K562 (cell line): ENCODE measurements around the gene SPAG4. TPM values are rescaled to one million over a fixed set of nuclear protein-coding genes. Genes with fewer than 3 reads are reported as not detected.

Experiments
- ATAC-seq: fragments of 200-7000 bp; cut with Tn5 transposase; 3 replicates; pipeline ENCODE4 v1.9.1; 2020; ENCODE audit warnings: moderate library complexity
- BruUV-seq: library from RNA; stranded (reverse); fragments of 400-500 nt; replicated peaks from 2 replicates; lab custom pipeline; 2021; lab: Mats Ljungman, UMichigan
- CTCF ChIA-PET: fragments of 300-600 bp; formaldehyde crosslinking; extraction: SDS; loops from one replicate; lab custom pipeline; 2021; ENCODE audit warnings: low intra/inter-chr PET ratio; lab: Yijun Ruan, JAX
- POLR2A ChIA-PET: fragments of 300-600, 350-650 bp; sonication (Branson Sonifier 250); formaldehyde crosslinking; extraction: SDS; loops from one replicate; lab custom pipeline; 2021; ENCODE audit warnings: antibody characterized with exemption, inconsistent platforms; lab: Yijun Ruan, JAX
- DNase-seq, 4 experiments: peaks; one replicate each; pipeline versions ENCODE4 v3.0.0 to v3.0.0-alpha.2; 2011 to 2018; ENCODE audit warnings: low spot score in 3 of 4, mixed read lengths in 3 of 4; ENCODE audit errors: extremely low read depth in 1 of 4
- FAIRE-seq: peaks from 2 replicates; lab custom pipeline; 2011; peaks lifted over from hg19 to GRCh38; lab: Jason Lieb, UNC
- H2AFZ ChIP-seq: 2 replicates; pipeline ENCODE4 v1.6.0; 2011; ENCODE audit warnings: low read depth, low read length, control low read depth, inconsistent platforms
- H3K27ac ChIP-seq: fragments of 200-600 bp; 3 replicates; pipeline ENCODE4 v1.8.0; 2011; ENCODE audit warnings: low read depth, mild to moderate bottlenecking, control low read depth, inconsistent platforms, low read length, moderate library complexity, mixed read lengths; ENCODE audit errors: extremely low read depth
- H3K27me3 ChIP-seq, 2 experiments: fragments of 300-600 bp in 1 of 2; 2 replicates in 1 of 2; 3 replicates in 1 of 2; pipeline versions ENCODE4 v1.6.0 to v1.8.0; 2011; ENCODE audit warnings: inconsistent platforms in 2 of 2, low read length in 2 of 2, mild to moderate bottlenecking in 1 of 2, mixed read lengths in 1 of 2, moderate library complexity in 1 of 2; ENCODE audit not compliant: control insufficient read depth in 2 of 2, insufficient read depth in 2 of 2
- H3K36me3 ChIP-seq: fragments of 300-600 bp; 3 replicates; pipeline ENCODE4 v1.8.0; 2011; ENCODE audit warnings: mild to moderate bottlenecking, low read length, inconsistent platforms; ENCODE audit not compliant: control insufficient read depth, insufficient read depth
- H3K4me1 ChIP-seq, 2 experiments: fragments of 200-600 bp in 1 of 2; replicated peaks in 1 of 2; 2 replicates in 1 of 2; 3 replicates in 1 of 2; pipeline versions ENCODE4 v1.5.1 to v1.8.0; 2011; ENCODE audit warnings: inconsistent platforms in 2 of 2, low read length in 2 of 2, mild to moderate bottlenecking in 1 of 2, mixed read lengths in 1 of 2, moderate library complexity in 1 of 2; ENCODE audit not compliant: control insufficient read depth in 2 of 2, insufficient read depth in 2 of 2
- H3K4me2 ChIP-seq: 2 replicates; pipeline ENCODE4 v1.6.1; 2011; ENCODE audit warnings: low read length, control low read depth, inconsistent platforms, mixed read lengths; ENCODE audit not compliant: insufficient read depth
- H3K4me3 ChIP-seq: fragments of 200-600 bp; sonication (generic), shearing (Covaris generic); 2 replicates; pipeline ENCODE4 v1.5.1; 2016; ENCODE audit warnings: control low read depth, inconsistent platforms
- H3K79me2 ChIP-seq: fragments of 200-600 bp; 3 replicates; pipeline ENCODE4 v1.8.0; 2011; ENCODE audit warnings: low read length, inconsistent platforms; ENCODE audit not compliant: control insufficient read depth, insufficient read depth
- H3K9ac ChIP-seq, 2 experiments: 2 replicates each; pipeline versions ENCODE4 v1.6.0 to v1.6.1; 2011; ENCODE audit warnings: low read depth in 2 of 2, low read length in 2 of 2, control low read depth in 1 of 2, inconsistent platforms in 1 of 2, mild to moderate bottlenecking in 1 of 2, mixed read lengths in 1 of 2; ENCODE audit not compliant: insufficient read depth in 1 of 2
- H3K9me1 ChIP-seq: one replicate; pipeline ENCODE4 v1.6.0; 2011; ENCODE audit warnings: inconsistent platforms, mild to moderate bottlenecking, low read length, moderate library complexity; ENCODE audit not compliant: control insufficient read depth, insufficient read depth
- H3K9me3 ChIP-seq: replicated peaks from 2 replicates; pipeline ENCODE4 v1.5.1; 2011; ENCODE audit warnings: low read depth, low read length, inconsistent platforms; ENCODE audit not compliant: control insufficient read depth, insufficient read depth
- H4K20me1 ChIP-seq: replicated peaks from 2 replicates; pipeline ENCODE4 v1.6.1; 2011; ENCODE audit warnings: low read length, inconsistent platforms, mixed read lengths; ENCODE audit not compliant: control insufficient read depth, insufficient read depth
- BCOR ChIP-seq: fragments of 450-650 bp; IDR thresholded peaks from 2 replicates; pipeline ENCODE4 v1.6.1; 2016
- CEBPG ChIP-seq, 3 experiments: fragments of 200-800 bp in 1 of 3; sonication (Bioruptor generic) in 1 of 3; sonication (generic) in 1 of 3; formaldehyde crosslinking in 1 of 3; IDR thresholded peaks in 2 of 3; conservative IDR thresholded peaks in 1 of 3; 2 replicates each; pipeline versions ENCODE4 v1.6.1 to v1.8.0; 2016 to 2022; ENCODE audit warnings: missing compliant biosample characterization in 2 of 3, missing genetic modification characterization in 2 of 3, mild to moderate bottlenecking in 1 of 3, missing genetic modification reagents in 1 of 3
- HCFC1 ChIP-seq: IDR thresholded peaks from 2 replicates; pipeline ENCODE4 v1.6.1; 2012; ENCODE audit warnings: low read depth, low read length, improper control_type of control experiment
- SIN3B ChIP-seq: fragments of 450-650 bp; IDR thresholded peaks from 2 replicates; pipeline ENCODE4 v1.6.1; 2017; ENCODE audit warnings: low read depth, mild to moderate bottlenecking, moderate library complexity
- SIRT6 ChIP-seq: IDR thresholded peaks from one replicate; pipeline ENCODE4 v1.6.1; 2012; ENCODE audit warnings: low read depth, mild to moderate bottlenecking, control low read depth, inconsistent platforms, low read length, moderate library complexity
- SRSF9 ChIP-seq: fragments of 200-400 bp; formaldehyde crosslinking; IDR thresholded peaks from 2 replicates; pipeline ENCODE4 v1.6.1; 2017; ENCODE audit warnings: low read depth, low read length, borderline replicate concordance
- ZBTB2 ChIP-seq: fragments of 450-650 bp; IDR thresholded peaks from 2 replicates; pipeline ENCODE4 v1.6.1; 2016; ENCODE audit warnings: antibody characterized with exemption
- ZNF146 ChIP-seq: IDR thresholded peaks from one replicate; pipeline ENCODE4 v1.6.1; 2018; ENCODE audit warnings: missing compliant biosample characterization; ENCODE audit not compliant: unreplicated experiment
- ZNF431 ChIP-seq: sonication (generic); formaldehyde crosslinking; IDR thresholded peaks from 2 replicates; pipeline ENCODE4 v1.8.0; 2022; ENCODE audit warnings: mild to moderate bottlenecking, missing genetic modification reagents
- ZNF639 ChIP-seq, 2 experiments: fragments of 200-800 bp in 1 of 2; sonication (Bioruptor generic) in 1 of 2; sonication (generic) in 1 of 2; formaldehyde crosslinking in 1 of 2; IDR thresholded peaks in 1 of 2; conservative IDR thresholded peaks in 1 of 2; 2 replicates each; pipeline versions ENCODE4 v1.5.0 to v1.6.1; 2016 to 2020; ENCODE audit warnings: missing compliant biosample characterization in 1 of 2, missing genetic modification characterization in 1 of 2, missing genetic modification reagents in 1 of 2
- WGBS: fragments of 100-300 bp; shearing (Covaris generic); methylation state at CpG from one replicate; pipeline ENCODE4 v1.1.6; 2016; ENCODE audit warnings: low coverage, mixed read lengths; ENCODE audit not compliant: insufficient coverage; ENCODE audit errors: missing lambda C conversion rate; 5-methylcytosine and 5-hydroxymethylcytosine counted together
- in situ Hi-C: fragments of 300-500 bp; cut with MboI; formaldehyde crosslinking; loops from 4 replicates; pipeline ENCODE4 v1.15.0; 2018; ENCODE audit warnings: inconsistent platforms, mixed read lengths
- intact Hi-C: fragments of 100-400 bp; cut with micrococcal nuclease; formaldehyde crosslinking; loops from 2 replicates; pipeline ENCODE4 v1.14.2; 2022
- polyA plus RNA-seq, 8 experiments: library from polyadenylated mRNA; depleted of rRNA in 4 of 8; stranded (reverse) in 5 of 8; unstranded in 3 of 8; fragments of >200 nt; fragmentation: Nextera tagmentation in 2 of 8; fragmentation: Illumina TruSeq in 1 of 8; extraction: Ambion mirVana in 2 of 8; extraction: Trizol in 1 of 8; gene quantifications; 2 replicates each; pipeline versions ENCODE4 v1.2.1 to v1.2.3, GENCODE V29; 2011 to 2014; ENCODE audit warnings: inconsistent platforms in 1 of 8, missing spikeins in 1 of 8
- total RNA-seq, 7 experiments: library from RNA; depleted of rRNA in 6 of 7; stranded (reverse); fragments of >200 nt in 6 of 7; fragmentation: Illumina TruSeq in 2 of 7; extraction: Trizol in 2 of 7; gene quantifications; 2 replicates each; pipeline versions ENCODE4 v1.2.1 to v1.2.3, GENCODE V29; 2011 to 2021; ENCODE audit warnings: low replicate concordance in 1 of 7
- TF ChIP-seq, protein P1 (sequence below): IDR thresholded peaks from 3 replicates; pipeline ENCODE4 v1.6.1; 2011; ENCODE audit warnings: borderline replicate concordance, mild to moderate bottlenecking, moderate library complexity; ENCODE audit not compliant: insufficient read length; ENCODE audit errors: extremely low read depth
- TF ChIP-seq, protein P2 (sequence below): fragments of 450-650 bp; IDR thresholded peaks from 2 replicates; pipeline ENCODE4 v1.6.1; 2016; ENCODE audit warnings: low read depth, mild to moderate bottlenecking, moderate library complexity
- TF ChIP-seq, protein P3 (sequence below): sonication (generic); formaldehyde crosslinking; IDR thresholded peaks from 2 replicates; pipeline ENCODE4 v1.8.0; 2023; ENCODE audit warnings: mild to moderate bottlenecking, missing genetic modification reagents

Gene SPAG4
- total and polyA plus RNA-seq, 9 of the 15 experiments (the other 6 are each of a cell fraction or from before 2014, with no cell fraction given), result 1.6 to 11.4 (median 4.6) TPM

DNA sequence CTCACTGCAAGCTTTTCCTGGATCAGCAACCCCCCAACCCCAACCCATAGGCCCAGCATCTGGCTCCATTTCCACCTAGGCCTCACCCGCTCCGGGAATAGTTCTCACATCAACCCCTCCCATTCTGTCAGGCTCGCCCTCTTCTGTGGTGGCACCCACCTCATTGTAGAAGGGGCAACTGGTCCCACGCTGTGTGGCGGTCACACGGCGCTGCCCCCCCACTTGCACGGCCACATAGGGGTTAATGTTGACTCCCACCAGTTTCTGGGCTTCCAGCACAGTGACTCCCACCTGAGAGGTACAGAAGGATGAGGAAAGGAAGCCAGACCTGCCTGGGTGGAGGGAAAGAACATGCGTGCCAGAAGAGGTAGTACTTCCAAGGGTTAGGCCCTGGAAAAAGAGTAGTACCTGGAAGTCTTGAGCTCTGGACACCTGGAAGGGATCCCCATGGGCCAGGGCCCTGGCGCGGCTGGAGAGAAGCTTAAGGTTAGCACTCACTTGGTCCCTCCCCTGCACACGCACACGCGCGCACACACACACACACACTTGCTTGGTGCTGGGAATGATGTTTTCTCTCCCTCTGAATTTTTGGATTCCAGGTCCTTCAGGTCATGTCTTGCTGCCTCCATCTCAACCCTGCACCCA lies 12.7 kb upstream of the SPAG4 start:
- intact Hi-C loops (loop anchor here (5.0 kb wide), 1 partner anchor 91 kb away; no protein-coding TSS in a partner anchor), in situ Hi-C loops (no loop called here)
- Histone ChIP-seq H3K27ac (no peak overlapping the region), H3K9me3 (no peaks in the 10 kb centered on the region), H3K9me1 (no peaks in the 10 kb centered on the region), H3K9ac (no peak overlapping the region), H3K4me1 (peaks cover 7 to 40% of the 10 kb centered on the region in 2 experiments), H3K79me2 (no peaks in the 10 kb centered on the region), H2AFZ (no peak overlapping the region), H3K4me3 (no peak overlapping the region), H4K20me1 (no peaks in the 10 kb centered on the region), H3K27me3 (peaks cover 0 to 19% of the 10 kb centered on the region in 2 experiments; a peak in 3 of 5 replicates), H3K36me3 (no peaks in the 10 kb centered on the region), H3K4me2 (no peak overlapping the region)
- ChIA-PET POLR2A (no interaction called here), CTCF (no interaction called here)
- DNase-seq, result peak in 1 of 4 experiments; percentile 5
- no peak for FAIRE-seq
- BruUV-seq, result no TSS peak
- no peak for ATAC-seq
- WGBS, result 67% methylated on average over 14 of the region's 15 CpGs
- TF ChIP-seq ZNF146 (CRISPR knock-in tag), result no peak
- TF ChIP-seq ZNF431 (CRISPR knock-in tag), result no peak
- no peak for TF ChIP-seq ZBTB2
- TF ChIP-seq, protein P1, sequence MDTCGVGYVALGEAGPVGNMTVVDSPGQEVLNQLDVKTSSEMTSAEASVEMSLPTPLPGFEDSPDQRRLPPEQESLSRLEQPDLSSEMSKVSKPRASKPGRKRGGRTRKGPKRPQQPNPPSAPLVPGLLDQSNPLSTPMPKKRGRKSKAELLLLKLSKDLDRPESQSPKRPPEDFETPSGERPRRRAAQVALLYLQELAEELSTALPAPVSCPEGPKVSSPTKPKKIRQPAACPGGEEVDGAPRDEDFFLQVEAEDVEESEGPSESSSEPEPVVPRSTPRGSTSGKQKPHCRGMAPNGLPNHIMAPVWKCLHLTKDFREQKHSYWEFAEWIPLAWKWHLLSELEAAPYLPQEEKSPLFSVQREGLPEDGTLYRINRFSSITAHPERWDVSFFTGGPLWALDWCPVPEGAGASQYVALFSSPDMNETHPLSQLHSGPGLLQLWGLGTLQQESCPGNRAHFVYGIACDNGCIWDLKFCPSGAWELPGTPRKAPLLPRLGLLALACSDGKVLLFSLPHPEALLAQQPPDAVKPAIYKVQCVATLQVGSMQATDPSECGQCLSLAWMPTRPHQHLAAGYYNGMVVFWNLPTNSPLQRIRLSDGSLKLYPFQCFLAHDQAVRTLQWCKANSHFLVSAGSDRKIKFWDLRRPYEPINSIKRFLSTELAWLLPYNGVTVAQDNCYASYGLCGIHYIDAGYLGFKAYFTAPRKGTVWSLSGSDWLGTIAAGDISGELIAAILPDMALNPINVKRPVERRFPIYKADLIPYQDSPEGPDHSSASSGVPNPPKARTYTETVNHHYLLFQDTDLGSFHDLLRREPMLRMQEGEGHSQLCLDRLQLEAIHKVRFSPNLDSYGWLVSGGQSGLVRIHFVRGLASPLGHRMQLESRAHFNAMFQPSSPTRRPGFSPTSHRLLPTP, result no peak
- TF ChIP-seq ZNF639 (CRISPR knock-in tag; conservative IDR thresholded peaks at IDR 0.05 in 1 of 2, IDR thresholded peaks at IDR 0.05 in 1 of 2), result no peak
- TF ChIP-seq, protein P2, sequence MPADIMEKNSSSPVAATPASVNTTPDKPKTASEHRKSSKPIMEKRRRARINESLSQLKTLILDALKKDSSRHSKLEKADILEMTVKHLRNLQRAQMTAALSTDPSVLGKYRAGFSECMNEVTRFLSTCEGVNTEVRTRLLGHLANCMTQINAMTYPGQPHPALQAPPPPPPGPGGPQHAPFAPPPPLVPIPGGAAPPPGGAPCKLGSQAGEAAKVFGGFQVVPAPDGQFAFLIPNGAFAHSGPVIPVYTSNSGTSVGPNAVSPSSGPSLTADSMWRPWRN, result no peak
- no peak for TF ChIP-seq SRSF9
- TF ChIP-seq, protein P3, sequence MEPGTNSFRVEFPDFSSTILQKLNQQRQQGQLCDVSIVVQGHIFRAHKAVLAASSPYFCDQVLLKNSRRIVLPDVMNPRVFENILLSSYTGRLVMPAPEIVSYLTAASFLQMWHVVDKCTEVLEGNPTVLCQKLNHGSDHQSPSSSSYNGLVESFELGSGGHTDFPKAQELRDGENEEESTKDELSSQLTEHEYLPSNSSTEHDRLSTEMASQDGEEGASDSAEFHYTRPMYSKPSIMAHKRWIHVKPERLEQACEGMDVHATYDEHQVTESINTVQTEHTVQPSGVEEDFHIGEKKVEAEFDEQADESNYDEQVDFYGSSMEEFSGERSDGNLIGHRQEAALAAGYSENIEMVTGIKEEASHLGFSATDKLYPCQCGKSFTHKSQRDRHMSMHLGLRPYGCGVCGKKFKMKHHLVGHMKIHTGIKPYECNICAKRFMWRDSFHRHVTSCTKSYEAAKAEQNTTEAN (CRISPR knock-in tag), result no peak
- TF ChIP-seq SIN3B, result no peak
- TF ChIP-seq SIRT6, result no peak
- no peak for TF ChIP-seq CEBPG (CRISPR knock-in tag; IDR thresholded peaks at IDR 0.05)
- no peak for TF ChIP-seq CEBPG (tag; conservative IDR thresholded peaks at IDR 0.05 in 1 of 2, IDR thresholded peaks at IDR 0.05 in 1 of 2)
- no peak for TF ChIP-seq HCFC1
- TF ChIP-seq BCOR, result no peak
